HepG2 (cell line): ENCODE data around the gene GMEB2. TPM values are rescaled to one million over a fixed set of nuclear protein-coding genes. Genes with fewer than 3 reads are reported as not detected.

Experiments used
- ARHGAP35 ChIP-seq: sonication (generic); formaldehyde crosslinking; IDR thresholded peaks from 2 replicates; pipeline ENCODE4 v1.9.0; 2022; ENCODE audit warnings: mild to moderate bottlenecking, inconsistent platforms, moderate library complexity, missing genetic modification reagents, borderline replicate concordance
- ATF7-NPFF ChIP-seq: sonication (generic); formaldehyde crosslinking; IDR thresholded peaks from 2 replicates; pipeline ENCODE4 v1.8.1; 2023; ENCODE audit warnings: mild to moderate bottlenecking, low read depth, missing genetic modification reagents, moderate library complexity
- CBX1 ChIP-seq: IDR thresholded peaks from one replicate; pipeline ENCODE4 v1.6.1; 2016; ENCODE audit warnings: antibody characterized with exemption, low read depth
- FOSL2 ChIP-seq: sonication (generic); formaldehyde crosslinking; IDR thresholded peaks from 2 replicates; pipeline ENCODE4 v1.4.0; 2020; ENCODE audit warnings: missing genetic modification reagents
- FOXA3 ChIP-seq: IDR thresholded peaks from 2 replicates; pipeline ENCODE4 v1.6.1; 2016; ENCODE audit warnings: missing genetic modification reagents, missing compliant biosample characterization
- FOXJ3 ChIP-seq: sonication (generic); formaldehyde crosslinking; IDR thresholded peaks from 2 replicates; pipeline ENCODE4 v1.4.0; 2020; ENCODE audit warnings: missing genetic modification reagents, mild to moderate bottlenecking, borderline replicate concordance
- FOXM1 ChIP-seq: sonication (generic); formaldehyde crosslinking; IDR thresholded peaks from 2 replicates; pipeline ENCODE4 v1.5.0; 2020; ENCODE audit warnings: missing genetic modification reagents
- HMGA1 ChIP-seq: sonication (generic); formaldehyde crosslinking; conservative IDR thresholded peaks from 2 replicates; pipeline ENCODE4 v1.4.0; 2020; ENCODE audit warnings: missing genetic modification reagents
- JARID2 ChIP-seq: sonication (generic); formaldehyde crosslinking; IDR thresholded peaks from 2 replicates; pipeline ENCODE4 v1.8.1; 2023; ENCODE audit warnings: missing genetic modification reagents, inconsistent platforms; ENCODE audit not compliant: insufficient replicate concordance
- KDM3A ChIP-seq: IDR thresholded peaks from 2 replicates; pipeline ENCODE4 v1.6.1; 2018; ENCODE audit warnings: low read depth, missing compliant biosample characterization
- KLF12 ChIP-seq: sonication (generic); formaldehyde crosslinking; IDR thresholded peaks from 2 replicates; pipeline ENCODE4 v1.4.0; 2020; ENCODE audit warnings: missing genetic modification reagents, borderline replicate concordance
- MED13 ChIP-seq: sonication (generic); formaldehyde crosslinking; IDR thresholded peaks from 2 replicates; pipeline ENCODE4 v1.5.0; 2020; ENCODE audit warnings: missing genetic modification reagents
- NCOR1 ChIP-seq: fragments of 200-600 bp; sonication (generic); IDR thresholded peaks from 2 replicates; pipeline ENCODE4 v1.7.0; 2017; ENCODE audit warnings: antibody characterized with exemption, low read length, borderline replicate concordance
- NR2C2 ChIP-seq: sonication (generic); formaldehyde crosslinking; IDR thresholded peaks from 2 replicates; pipeline ENCODE4 v1.4.0; 2020; ENCODE audit warnings: missing genetic modification reagents, mild to moderate bottlenecking, moderate library complexity, borderline replicate concordance
- PHF21A ChIP-seq: sonication (generic); formaldehyde crosslinking; IDR thresholded peaks from 2 replicates; pipeline ENCODE4 v1.5.0; 2020; ENCODE audit warnings: mild to moderate bottlenecking, missing genetic modification reagents
- PLRG1 ChIP-seq: fragments of 450-650 bp; conservative IDR thresholded peaks from 2 replicates; pipeline ENCODE4 v1.6.1; 2016
- PPARG ChIP-seq: conservative IDR thresholded peaks from 2 replicates; pipeline ENCODE4 v1.6.1; 2016; ENCODE audit warnings: missing biosample characterization, missing genetic modification reagents
- RFXAP ChIP-seq: sonication (generic); formaldehyde crosslinking; IDR thresholded peaks from 2 replicates; pipeline ENCODE4 v1.4.0; 2020; ENCODE audit warnings: missing genetic modification reagents, borderline replicate concordance
- SIN3A ChIP-seq: IDR thresholded peaks from 2 replicates; pipeline ENCODE4 v1.6.1; 2011; ENCODE audit warnings: low read depth, mild to moderate bottlenecking, control low read depth, low read length, borderline replicate concordance
- SNAI1 ChIP-seq: sonication (generic); formaldehyde crosslinking; IDR thresholded peaks from 2 replicates; pipeline ENCODE4 v1.5.0; 2020; ENCODE audit warnings: mild to moderate bottlenecking, missing genetic modification reagents, borderline replicate concordance
- SP4 ChIP-seq: sonication (generic); formaldehyde crosslinking; IDR thresholded peaks from 2 replicates; pipeline ENCODE4 v1.8.1; 2023; ENCODE audit warnings: mild to moderate bottlenecking, missing genetic modification reagents
- STAT5B ChIP-seq: sonication (generic); formaldehyde crosslinking; IDR thresholded peaks from 2 replicates; pipeline ENCODE4 v1.4.0; 2020; ENCODE audit warnings: missing genetic modification reagents
- TMF1 ChIP-seq: sonication (generic); formaldehyde crosslinking; IDR thresholded peaks from 2 replicates; pipeline ENCODE4 v1.8.1; 2022; ENCODE audit warnings: low read depth, missing genetic modification reagents
- U2AF2 ChIP-seq: fragments of 200-400 bp; formaldehyde crosslinking; IDR thresholded peaks from 2 replicates; pipeline ENCODE4 v1.6.1; 2017; ENCODE audit warnings: low read depth, mild to moderate bottlenecking, low read length
- XRCC5 ChIP-seq: fragments of 200-400 bp; formaldehyde crosslinking; optimal IDR thresholded peaks from 2 replicates; pipeline ENCODE3; 2017; ENCODE audit warnings: mild to moderate bottlenecking, low read length
- ZFY ChIP-seq: sonication (generic); formaldehyde crosslinking; IDR thresholded peaks from 2 replicates; pipeline ENCODE4 v1.4.0; 2020; ENCODE audit warnings: missing genetic modification reagents
- ZMYM4 ChIP-seq: sonication (generic); formaldehyde crosslinking; IDR thresholded peaks from 2 replicates; pipeline ENCODE4 v1.8.1; 2023; ENCODE audit warnings: mild to moderate bottlenecking, missing genetic modification reagents
- ZNF143 ChIP-seq: sonication (generic); formaldehyde crosslinking; IDR thresholded peaks from 2 replicates; pipeline ENCODE4 v1.4.0; 2020; ENCODE audit warnings: missing genetic modification reagents
- ZNF263 ChIP-seq: sonication (generic); formaldehyde crosslinking; IDR thresholded peaks from 2 replicates; pipeline ENCODE4 v1.4.0; 2020; ENCODE audit warnings: missing genetic modification reagents
- ZNF44 ChIP-seq: sonication (generic); formaldehyde crosslinking; IDR thresholded peaks from 2 replicates; pipeline ENCODE4 v1.5.1; 2020; ENCODE audit warnings: mild to moderate bottlenecking, missing genetic modification reagents
- ZNF546 ChIP-seq: sonication (generic); formaldehyde crosslinking; conservative IDR thresholded peaks from 2 replicates; pipeline ENCODE4 v1.8.1; 2023; ENCODE audit warnings: mild to moderate bottlenecking, missing genetic modification reagents
- ZNF556 ChIP-seq: sonication (generic); formaldehyde crosslinking; IDR thresholded peaks from 2 replicates; pipeline ENCODE4 v1.4.0; 2020; ENCODE audit warnings: mild to moderate bottlenecking, missing genetic modification reagents, borderline replicate concordance
- ZNF772 ChIP-seq: sonication (generic); formaldehyde crosslinking; IDR thresholded peaks from 2 replicates; pipeline ENCODE4 v1.5.0; 2020; ENCODE audit warnings: mild to moderate bottlenecking, missing genetic modification reagents
- ZNF782 ChIP-seq: sonication (generic); formaldehyde crosslinking; IDR thresholded peaks from 2 replicates; pipeline ENCODE4 v1.4.0; 2020; ENCODE audit warnings: missing genetic modification reagents, mild to moderate bottlenecking, borderline replicate concordance
- ZNF891 ChIP-seq: sonication (generic); formaldehyde crosslinking; IDR thresholded peaks from 2 replicates; pipeline ENCODE4 v1.5.0; 2020; ENCODE audit warnings: mild to moderate bottlenecking, missing genetic modification reagents
- polyA plus RNA-seq, 8 experiments: library from polyadenylated mRNA; depleted of rRNA in 3 of 8; stranded (reverse) in 7 of 8; unstranded in 1 of 8; fragments of >200 nt; fragmentation: Illumina TruSeq in 4 of 8; extraction: Trizol in 4 of 8; gene quantifications; 2 replicates each; pipeline versions ENCODE4 v1.2.1 to v1.2.3, GENCODE V29; 2011 to 2016; ENCODE audit warnings: low read depth in 4 of 8, missing spikeins in 1 of 8, mixed read lengths in 1 of 8; ENCODE audit not compliant: insufficient read depth in 1 of 8
- total RNA-seq, 5 experiments: library from RNA; depleted of rRNA; stranded (reverse); fragments of >200 nt; fragmentation: Illumina TruSeq; extraction: Trizol; gene quantifications; 2 replicates each; pipeline ENCODE4 v1.2.3, GENCODE V29; 2016; ENCODE audit warnings: low read depth in 1 of 5

GMEB2 gene
- total and polyA plus RNA-seq, 2 of the 13 experiments (the other 11 are each of a cell fraction or from before 2014, with no cell fraction given): 10.6 to 12.4 TPM

DNA sequence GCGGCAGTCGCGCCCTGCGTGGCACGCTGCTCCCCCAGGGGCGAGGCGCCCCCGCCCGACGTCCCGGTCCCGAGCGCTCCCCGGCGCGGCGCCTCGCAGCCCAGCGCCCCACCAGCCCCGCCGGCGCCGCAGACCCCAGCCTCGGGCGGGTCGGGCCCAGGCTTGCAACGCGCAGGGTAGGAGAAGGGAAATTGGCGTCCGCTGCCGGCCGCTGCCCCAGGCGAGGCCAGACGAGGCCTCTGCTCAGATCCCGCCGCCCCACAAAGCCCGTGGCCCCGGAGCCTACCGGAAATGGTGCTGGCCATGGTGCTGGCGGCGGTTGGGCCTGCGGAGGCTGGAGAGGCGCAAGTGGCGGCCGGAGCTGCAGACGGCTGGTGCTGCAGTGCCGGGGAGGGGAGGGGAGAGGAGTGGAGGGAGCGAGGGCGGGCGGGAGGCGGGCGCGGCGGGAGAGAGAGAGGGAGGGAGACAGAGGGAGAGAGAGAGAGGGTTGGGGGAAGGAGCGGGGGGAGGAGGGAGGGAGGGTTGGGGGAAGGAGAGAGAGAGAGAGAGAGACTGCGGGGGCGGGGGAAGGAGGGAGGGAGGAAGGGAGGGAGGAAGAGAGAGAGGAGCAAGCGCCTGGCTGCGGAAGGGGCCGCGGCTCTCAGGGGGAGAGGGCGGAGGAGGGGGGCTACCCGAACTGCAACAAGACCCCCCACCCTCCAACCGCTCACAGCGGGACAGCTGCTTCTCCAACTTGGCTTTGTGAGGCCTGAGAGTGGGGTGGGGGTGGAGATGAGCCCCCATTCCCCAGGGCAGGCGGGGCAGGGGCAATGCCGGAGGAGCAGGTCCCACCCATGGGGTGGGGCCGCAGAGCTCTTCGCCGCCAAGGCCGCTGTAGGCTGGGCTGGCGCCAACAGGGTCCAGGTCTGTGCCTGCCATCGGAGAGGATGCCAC, 26.4 kb upstream of the GMEB2 start, which contains the start of gene STMN3 (continued):
- peak; percentile 99 for TF ChIP-seq JARID2 (CRISPR knock-in tag)
- peak; percentile 99 for TF ChIP-seq ZNF546 (CRISPR knock-in tag)
- peak; percentile 86 for TF ChIP-seq SNAI1 (CRISPR knock-in tag)
- TF ChIP-seq SIN3A: peak; percentile 100
- TF ChIP-seq FOXJ3 (CRISPR knock-in tag): no peak
- peak; percentile 88; the same call in 1 of the 2 replicates for TF ChIP-seq RFXAP (CRISPR knock-in tag)
- TF ChIP-seq ZNF891 (CRISPR knock-in tag): peak; percentile 96; the same call in 1 of the 2 replicates
- TF ChIP-seq FOSL2 (CRISPR knock-in tag): peak; percentile 81
- TF ChIP-seq PHF21A: peak; percentile 49; the same call in 1 of the 2 replicates
- peak; percentile 97 for TF ChIP-seq ZNF782 (CRISPR knock-in tag)
- TF ChIP-seq NR2C2 (CRISPR knock-in tag): peak; percentile 66; the same call in 1 of the 2 replicates
- TF ChIP-seq ZMYM4 (CRISPR knock-in tag): peak; percentile 91
- peak; percentile 99 for TF ChIP-seq STAT5B (CRISPR knock-in tag)
- peak; percentile 93 for TF ChIP-seq ZFY
- TF ChIP-seq MED13 (CRISPR knock-in tag): peak; percentile 97
- TF ChIP-seq HMGA1 (CRISPR knock-in tag): no peak
- TF ChIP-seq PLRG1: no peak
- peak; percentile 90; the same call in 1 of the 2 replicates for TF ChIP-seq ZNF44 (CRISPR knock-in tag)
- peak; percentile 98 for TF ChIP-seq ARHGAP35
- peak; percentile 99 for TF ChIP-seq ZNF772 (CRISPR knock-in tag)
- TF ChIP-seq PPARG (CRISPR knock-in tag): peak; percentile 81; the same call in 1 of the 2 replicates
- TF ChIP-seq FOXA3 (CRISPR knock-in tag): peak; percentile 82
- TF ChIP-seq ZNF143 (CRISPR knock-in tag): peak; percentile 73
- TF ChIP-seq ZNF263 (CRISPR knock-in tag): peak; percentile 78
- TF ChIP-seq KLF12 (CRISPR knock-in tag): peak; percentile 94
- no peak for TF ChIP-seq U2AF2
- peak; percentile 53 for TF ChIP-seq CBX1
- peak; percentile 94 for TF ChIP-seq ZNF556 (CRISPR knock-in tag)
- peak; percentile 88 for TF ChIP-seq SP4 (CRISPR knock-in tag)
- peak; percentile 99 for TF ChIP-seq TMF1
- TF ChIP-seq NCOR1: no peak
- TF ChIP-seq KDM3A: peak; percentile 98
- TF ChIP-seq FOXM1 (CRISPR knock-in tag): peak; percentile 92; the same call in 1 of the 2 replicates
- TF ChIP-seq ATF7-NPFF (CRISPR knock-in tag): peak; percentile 98
- peak; percentile 93 for TF ChIP-seq XRCC5
